Esophagus mucosa (tissue), 1 donor: ENCODE results near the gene AMOTL2. TPM values are rescaled to one million over a fixed set of nuclear protein-coding genes. Genes with fewer than 3 reads are reported as not detected.

Source experiments
- ATAC-seq: fragments of 200-7000 bp; cut with Tn5 transposase; one replicate; pipeline ENCODE4 v1.9.1; 2020
- total RNA-seq: library from RNA; stranded (reverse); gene quantifications from one replicate; pipeline ENCODE4 v1.2.4, GENCODE V29; 2023
- donor health status: DM: yes; HTN: yes; CAD: no.

Gene AMOTL2
- total RNA-seq, 1 donor from 2014 or later: 33.2 TPM

- peak; percentile 46 for ATAC-seq
Measured at GRCh38 chr3:134352031-134352671, 22.1 kb downstream of the AMOTL2 start.

- ATAC-seq: no peak
Measured at GRCh38 chr3:134351427-134351826, 22.8 kb downstream of the AMOTL2 start.

DNA sequence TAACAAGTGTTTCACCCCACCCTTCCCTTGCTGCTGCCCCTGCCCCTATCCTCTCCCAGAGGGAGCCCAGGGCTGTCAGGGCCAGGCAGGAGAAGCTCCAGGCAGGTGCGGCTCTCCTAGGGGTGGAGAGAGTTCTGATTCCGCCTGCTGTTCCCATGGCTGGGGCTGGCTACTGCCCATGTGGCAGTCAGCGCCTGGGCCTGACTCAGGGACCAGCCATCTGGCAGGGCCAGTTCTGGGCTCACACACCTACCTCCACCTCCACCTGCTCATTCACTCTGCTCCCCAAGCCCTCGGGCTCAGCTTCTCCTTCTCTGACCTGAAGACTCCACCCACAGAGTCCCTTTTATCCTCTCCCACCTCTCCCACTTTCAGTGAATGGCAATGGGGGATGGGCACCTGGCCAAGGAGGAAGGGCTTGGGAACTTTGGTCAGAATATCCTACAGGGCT is 23.4 kb downstream of the AMOTL2 start:
- peak; percentile 94 for ATAC-seq

- ATAC-seq: no peak
Measured at GRCh38 chr3:134350266-134350665, 24.0 kb downstream of the AMOTL2 start.

DNA sequence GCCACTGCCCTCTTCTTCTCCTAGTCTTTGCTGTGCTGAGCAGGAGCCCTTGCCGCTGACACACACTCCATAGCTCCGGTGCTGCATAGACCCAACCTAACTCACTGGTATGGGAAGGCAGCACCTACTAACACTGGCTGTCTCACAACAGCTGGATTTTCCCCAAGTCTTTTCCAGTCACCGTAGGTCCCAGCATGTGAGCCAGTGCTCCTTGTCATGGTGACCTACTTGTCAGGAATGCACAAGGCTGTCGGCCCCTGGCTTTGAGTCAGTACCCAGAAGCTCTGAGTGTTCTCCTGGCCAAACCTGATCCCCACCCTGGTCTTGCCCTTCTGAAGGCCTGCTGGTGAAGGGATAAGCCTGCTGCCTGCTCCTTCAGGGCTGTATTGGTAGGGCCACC is 25.7 kb downstream of the AMOTL2 start:
- peak; percentile 78 for ATAC-seq

- no peak for ATAC-seq
Measured at GRCh38 chr3:134347551-134347950, 26.7 kb downstream of the AMOTL2 start.

- no peak for ATAC-seq
Measured at GRCh38 chr3:134346744-134347143, 27.5 kb downstream of the AMOTL2 start.

DNA sequence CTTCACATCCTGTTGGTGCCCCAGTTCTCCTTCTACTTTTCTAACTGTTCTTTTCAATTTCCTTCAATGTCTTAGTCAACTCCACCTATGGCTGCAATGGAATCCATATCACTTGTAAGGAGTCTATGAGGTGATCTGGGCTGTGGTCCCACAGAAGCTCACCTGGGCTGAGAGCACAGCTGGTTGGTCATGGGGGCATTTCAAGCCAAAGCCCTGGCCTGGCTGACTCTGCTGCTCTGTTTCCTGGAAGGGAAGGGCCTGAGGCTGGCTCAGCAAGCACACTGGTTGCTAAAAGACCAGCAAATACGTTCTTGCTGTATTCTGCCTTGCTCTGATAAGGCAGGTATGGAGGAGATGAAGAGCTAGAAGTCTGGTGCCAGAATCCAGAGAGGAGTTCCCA is 29.0 kb downstream of the AMOTL2 start:
- ATAC-seq: no peak

- ATAC-seq: no peak
Measured at GRCh38 chr3:134344560-134344959, 29.7 kb downstream of the AMOTL2 start.

DNA sequence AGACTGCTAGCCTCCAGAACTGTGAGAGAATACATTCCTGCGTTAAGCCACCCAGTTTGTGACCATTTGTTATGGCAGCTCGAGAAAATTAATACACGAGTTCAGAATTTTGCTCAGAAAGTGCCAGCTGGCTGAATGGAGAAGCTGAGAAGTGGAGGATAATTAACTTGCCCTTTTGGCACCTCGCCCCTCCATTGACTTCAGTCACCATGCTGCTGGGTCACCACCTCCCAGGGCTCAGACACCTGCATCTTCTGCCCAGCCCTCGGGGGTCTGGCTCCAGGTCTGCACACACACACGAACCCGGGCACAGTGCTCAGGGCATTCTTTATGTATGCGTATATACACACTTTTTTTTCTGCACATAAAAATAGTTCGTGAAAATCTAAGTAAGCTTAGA is 32.0 kb downstream of the AMOTL2 start:
- no peak for ATAC-seq

- no peak for ATAC-seq
Measured at GRCh38 chr3:134341389-134341788, 32.9 kb downstream of the AMOTL2 start.

DNA sequence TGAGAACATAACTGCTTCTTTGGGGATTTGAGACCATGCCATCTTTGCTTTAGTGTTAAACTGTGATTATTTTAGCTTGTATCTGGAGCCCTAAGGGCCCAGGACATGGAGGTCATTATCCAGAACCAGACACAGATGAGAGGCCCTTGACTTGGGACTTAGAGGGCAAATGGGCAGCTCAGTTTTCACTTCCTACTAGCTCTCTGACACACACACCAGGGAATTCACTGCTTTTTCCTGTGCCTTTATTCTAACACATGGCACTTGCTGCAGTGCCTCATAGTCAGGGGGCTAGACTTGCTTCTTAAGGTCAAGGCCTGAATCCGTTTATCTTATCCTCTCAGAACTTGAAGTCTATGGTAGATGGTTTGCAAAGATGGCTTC is 33.3 kb downstream of the AMOTL2 start:
- no peak for ATAC-seq

GRCh38 chr3:134340362-134340981 is 33.8 kb downstream of the AMOTL2 start:
- no peak for ATAC-seq

DNA sequence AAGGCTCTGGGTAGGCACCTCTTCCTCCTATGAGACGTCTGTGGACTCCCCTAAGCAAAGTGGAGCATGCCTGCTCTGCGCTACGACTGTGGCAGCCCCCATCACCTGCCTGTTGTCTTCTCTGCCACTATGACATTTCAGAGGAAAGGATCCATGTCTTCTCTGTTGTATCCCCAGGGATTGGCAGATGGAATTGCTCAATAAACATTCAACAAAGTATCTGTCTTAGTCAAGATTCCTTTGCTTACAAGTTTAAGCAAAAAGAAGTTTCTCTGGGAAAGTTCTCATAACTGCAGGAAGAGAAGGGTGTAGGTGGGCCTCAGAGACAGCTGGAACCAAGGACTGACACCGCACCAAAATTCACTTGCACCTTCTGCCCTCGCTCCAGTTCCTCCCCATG is 34.3 kb downstream of the AMOTL2 start:
- no peak for ATAC-seq

DNA sequence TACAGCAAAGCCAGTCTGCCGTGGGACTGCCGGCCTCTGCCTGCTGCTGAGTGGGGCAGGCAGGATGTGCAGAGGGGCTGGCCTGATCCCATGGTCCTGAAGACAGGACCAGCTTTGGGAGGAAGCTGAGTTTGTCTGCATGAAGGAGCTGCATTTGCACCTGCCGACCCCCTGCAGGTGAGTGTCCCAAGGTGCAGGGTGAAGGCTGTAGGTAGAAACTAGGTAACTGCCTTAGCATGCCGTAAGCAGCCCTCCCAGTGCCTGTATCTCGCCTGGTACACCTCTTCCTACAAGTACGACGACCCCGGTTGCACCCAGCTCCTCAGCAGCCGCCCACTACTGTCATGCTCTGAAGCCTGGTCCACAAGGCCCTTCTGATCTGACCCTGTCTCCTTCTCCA is 34.9 kb downstream of the AMOTL2 start:
- ATAC-seq: no peak

DNA sequence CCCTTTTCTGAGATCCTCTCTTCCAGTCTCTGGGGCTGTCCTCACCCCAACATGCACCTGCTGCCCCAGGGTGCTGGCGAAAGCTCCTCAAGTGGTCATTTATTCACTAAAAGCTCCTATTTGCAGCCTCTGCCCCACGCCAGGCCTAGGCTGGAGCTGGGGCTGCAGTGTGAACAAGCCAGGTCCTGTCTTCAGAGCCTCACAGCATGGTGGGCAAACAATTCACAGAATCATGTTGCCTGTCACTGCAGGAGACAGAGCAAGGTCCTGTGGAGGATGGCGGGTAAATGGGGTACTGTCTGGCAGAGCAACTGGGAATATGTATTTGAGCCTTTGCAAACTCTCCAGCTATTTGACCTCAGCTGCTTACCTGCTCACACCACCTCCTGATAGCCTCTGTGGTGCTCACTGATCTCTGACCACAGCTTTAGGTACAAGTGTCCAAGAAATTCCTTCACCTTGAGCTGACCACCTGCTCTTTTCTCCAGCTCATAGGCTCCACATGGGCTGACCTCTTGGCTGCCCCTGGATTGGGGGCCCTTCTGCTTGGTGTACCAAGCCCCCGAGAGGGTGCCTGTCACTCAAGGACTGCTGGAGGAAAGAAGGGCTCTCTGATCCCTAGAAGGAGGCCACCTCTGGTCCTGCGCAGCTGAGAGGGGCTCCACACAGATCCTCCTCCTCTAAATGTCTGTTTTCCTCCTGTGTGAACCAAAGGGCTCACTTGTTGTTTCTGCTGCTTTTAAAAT is 35.6 kb downstream of the AMOTL2 start:
- ATAC-seq: no peak

DNA sequence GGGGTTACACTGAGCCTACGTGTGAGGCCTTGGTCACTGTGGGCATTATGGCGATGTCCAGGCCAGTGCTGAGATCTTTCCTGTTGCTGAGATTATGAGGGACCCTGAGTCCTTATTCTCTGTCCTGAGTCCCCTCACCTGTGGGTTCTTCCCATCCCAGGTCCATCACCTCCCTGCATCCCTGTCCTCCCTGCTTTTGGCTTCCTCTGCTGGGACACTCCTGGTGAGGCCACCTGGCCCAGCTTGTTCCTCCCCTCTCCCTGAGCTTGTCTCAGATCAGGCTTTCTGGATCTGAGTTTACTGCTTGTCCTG is 36.1 kb downstream of the AMOTL2 start:
- ATAC-seq: no peak

DNA sequence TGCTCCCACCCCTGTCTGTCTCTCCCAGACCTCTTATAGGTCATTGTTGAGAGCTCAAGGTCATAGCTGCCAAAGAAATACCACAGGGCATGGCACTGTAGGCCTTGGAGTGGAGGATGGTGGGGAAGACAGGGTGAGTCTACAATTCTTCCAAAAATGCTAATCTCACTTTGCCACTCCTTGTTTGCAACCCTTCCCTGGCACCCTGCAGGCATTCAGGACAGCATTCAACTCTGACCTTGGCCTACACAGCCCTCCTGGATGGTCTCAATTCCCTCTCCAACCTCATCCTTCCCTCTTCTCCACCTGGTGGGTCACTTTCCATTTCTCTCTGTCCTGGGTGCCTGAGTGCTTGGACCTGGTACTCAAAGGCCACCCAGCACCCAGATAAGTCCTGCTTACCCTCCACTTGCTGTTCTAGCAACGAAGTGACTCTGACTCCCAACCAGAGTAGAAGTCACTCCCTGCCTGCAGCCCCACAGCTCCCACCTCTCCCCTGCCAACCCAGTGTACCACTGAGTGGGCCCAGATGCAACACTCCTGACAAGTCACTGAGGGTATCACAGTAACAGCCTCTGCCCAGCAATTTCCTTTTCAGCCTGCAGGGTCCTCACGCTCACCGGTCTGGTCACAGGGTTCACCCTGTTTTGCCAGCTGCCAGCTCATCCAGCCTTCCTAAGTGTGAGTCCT is 36.6 kb downstream of the AMOTL2 start:
- ATAC-seq: peak; percentile 19

- peak; percentile 90 for ATAC-seq
Measured at GRCh38 chr3:134337071-134337482, 37.2 kb downstream of the AMOTL2 start.

GRCh38 chr3:134336587-134336986 is 37.7 kb downstream of the AMOTL2 start:
- ATAC-seq: peak; percentile 46

DNA sequence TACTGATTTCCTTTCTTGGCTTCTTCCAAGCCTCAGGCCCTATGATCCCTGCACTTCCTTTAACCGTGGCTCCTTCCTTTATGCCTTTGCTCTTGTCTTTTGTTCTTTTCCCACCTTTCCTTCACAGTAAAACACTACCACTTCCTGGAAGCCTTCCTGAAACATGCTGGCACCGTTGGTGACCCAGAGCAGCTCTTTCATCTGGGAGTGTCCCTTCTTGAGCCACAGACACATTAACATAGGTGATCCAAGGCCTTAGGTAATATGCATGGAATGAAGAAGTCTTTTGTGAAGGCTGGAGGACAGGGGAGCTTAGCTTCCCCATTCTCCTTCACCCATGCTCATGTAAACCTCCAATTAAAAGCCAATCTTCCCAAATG is 39.4 kb downstream of the AMOTL2 start:
- peak; percentile 48 for ATAC-seq

DNA sequence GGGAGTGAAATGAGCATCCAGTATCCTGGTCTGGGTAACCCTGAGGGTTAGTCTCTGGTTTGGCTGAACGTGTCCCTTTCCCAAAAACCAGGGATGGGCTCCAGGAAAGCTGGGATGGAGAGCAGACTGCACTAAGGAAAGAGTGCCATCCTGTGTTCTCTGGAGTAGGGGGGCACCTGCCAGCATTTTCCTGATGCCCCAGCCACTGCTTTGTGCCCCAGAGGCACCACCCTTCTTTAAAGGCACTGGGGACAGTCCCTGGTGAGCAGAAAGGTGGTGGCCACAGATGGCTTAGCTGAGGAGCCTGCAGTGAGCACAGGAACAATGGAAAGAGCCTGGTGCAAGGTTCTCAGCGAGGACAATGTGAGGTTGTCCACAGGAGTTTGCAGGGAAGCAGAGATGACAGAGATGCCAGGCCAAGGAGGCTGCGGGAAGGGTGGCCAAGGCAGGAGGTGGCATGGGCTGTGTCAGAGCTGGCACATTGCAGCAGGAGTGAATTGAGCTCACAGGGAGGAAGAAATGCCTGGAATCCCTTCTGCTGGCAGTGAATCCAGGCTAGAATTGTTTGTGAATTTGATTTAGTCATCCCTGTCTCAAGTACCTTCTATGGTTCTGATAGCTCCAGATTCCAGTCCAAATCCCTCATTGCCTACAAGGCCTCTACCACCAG is 39.9 kb downstream of the AMOTL2 start:
- no peak for ATAC-seq
